Smooth muscle cell (in vitro differentiated cells): Measurements from ENCODE around the gene ACP3. TPM values are rescaled to one million over a fixed set of nuclear protein-coding genes. Genes with fewer than 3 reads are reported as not detected.

Source experiments
- polyA plus RNA-seq: library from polyadenylated mRNA; unstranded; fragments of >200 nt; fragmentation: Nextera tagmentation; extraction: Ambion mirVana; gene quantifications from 2 replicates; pipeline ENCODE4 v1.2.1, GENCODE V29; 2016
- total RNA-seq: library from RNA; depleted of rRNA; stranded (reverse); fragments of >200 nt; gene quantifications from 2 replicates; pipeline ENCODE4 v1.2.3, GENCODE V29; 2014

Gene ACP3
- total and polyA plus RNA-seq, 2 experiments from 2014 or later = 35.8 to 36.6 TPM

Other genes starting within 250 kb of the ACP3 start
- 47.9 and 69.3 TPM in 2 replicates for gene DNAJC13, start 100.1 kb downstream of the ACP3 start, total RNA-seq
- gene DNAJC13, start 100.1 kb downstream of the ACP3 start, polyA plus RNA-seq = 11.1 and 12.7 TPM in 2 replicates